ENCODE data around the gene DLG2. TPM values are rescaled to one million over a fixed set of nuclear protein-coding genes. Genes with fewer than 3 reads are reported as not detected.
"Not testable (repeated sequence)": the region's sequence is repeated elsewhere in the genome, so short reads cannot be mapped to it uniquely, and the experiment has no call there.

The DLG2 gene
- total RNA-seq, 1 experiment from 2014 or later: not detected

GRCh38 chr11:85114786-85115185, 512.4 kb downstream of the DLG2 start:
- no peak for DNase-seq (ENCODE audit: low read depth)

- not testable (repeated sequence) for DNase-seq (ENCODE audit: low read depth)
Observed at GRCh38 chr11:85110246-85110645, 516.9 kb downstream of the DLG2 start.

- DNase-seq (ENCODE audit: low read depth): no peak
Observed at GRCh38 chr11:85109141-85109540, 518.0 kb downstream of the DLG2 start.

GRCh38 chr11:85105868-85106267, 521.3 kb downstream of the DLG2 start:
- no peak for DNase-seq (ENCODE audit: low read depth)

GRCh38 chr11:85099522-85099921, 527.6 kb downstream of the DLG2 start:
- no peak for DNase-seq (ENCODE audit: low read depth)

GRCh38 chr11:85098996-85099395, 528.1 kb downstream of the DLG2 start:
- DNase-seq (ENCODE audit: low read depth): no peak

- DNase-seq (ENCODE audit: low read depth): no peak
Observed at GRCh38 chr11:85096939-85097338, 530.2 kb downstream of the DLG2 start.

- DNase-seq (ENCODE audit: low read depth): no peak
Observed at GRCh38 chr11:85095239-85095638, 531.9 kb downstream of the DLG2 start.

- DNase-seq (ENCODE audit: low read depth): no peak
Observed at GRCh38 chr11:85094795-85095194, 532.3 kb downstream of the DLG2 start.

- DNase-seq (ENCODE audit: low read depth): no peak
Observed at GRCh38 chr11:85089654-85090053, 537.5 kb downstream of the DLG2 start.

GRCh38 chr11:85088286-85088685, 538.9 kb downstream of the DLG2 start:
- peak; percentile 66 for DNase-seq (ENCODE audit: low read depth)

GRCh38 chr11:85086504-85087284, 540.5 kb downstream of the DLG2 start:
- DNase-seq (ENCODE audit: low read depth): peak; percentile 53

GRCh38 chr11:85076535-85077330, 550.4 kb downstream of the DLG2 start:
- DNase-seq (ENCODE audit: low read depth): peak; percentile 70

- DNase-seq (ENCODE audit: low read depth): no peak
Observed at GRCh38 chr11:85062659-85063058, 564.5 kb downstream of the DLG2 start.

- no peak for DNase-seq (ENCODE audit: low read depth)
Observed at GRCh38 chr11:85052636-85053035, 574.5 kb downstream of the DLG2 start.

- no peak for DNase-seq (ENCODE audit: low read depth)
Observed at GRCh38 chr11:85048801-85049200, 578.3 kb downstream of the DLG2 start.

- no peak for DNase-seq (ENCODE audit: low read depth)
Observed at GRCh38 chr11:85045716-85046115, 581.4 kb downstream of the DLG2 start.

GRCh38 chr11:85044911-85045310, 582.2 kb downstream of the DLG2 start:
- DNase-seq (ENCODE audit: low read depth): no peak

GRCh38 chr11:85042361-85042760, 584.8 kb downstream of the DLG2 start:
- DNase-seq (ENCODE audit: low read depth): no peak

GRCh38 chr11:85040166-85040565, 587.0 kb downstream of the DLG2 start:
- no peak for DNase-seq (ENCODE audit: low read depth)

- DNase-seq (ENCODE audit: low read depth): peak; percentile 49
Observed at GRCh38 chr11:85029964-85030363, 597.2 kb downstream of the DLG2 start.

GRCh38 chr11:85028329-85029101, 598.6 kb downstream of the DLG2 start:
- DNase-seq (ENCODE audit: low read depth): no peak

Data from M059J (cell line).